ENCODE data around the gene ZFX. TPM values are rescaled to one million over a fixed set of nuclear protein-coding genes. Genes with fewer than 3 reads are reported as not detected.

Gene ZFX
- total RNA-seq, 3 donors from 2014 or later (not counting 1 experiment from before 2014, with no cell fraction given), result 60.9 to 123 (median 63.0) TPM

- Histone ChIP-seq H3K36me3 (ENCODE audit: control insufficient read depth, insufficient read depth, low read length) (peaks cover 4% of the 10 kb centered on the region), H3K27me3 (ENCODE audit: control insufficient read depth, insufficient read depth, low read length) (no peaks in the 10 kb centered on the region), H3K27ac (ENCODE audit: low read length) (no peak overlapping the region), H3K4me1 (ENCODE audit: control insufficient read depth, insufficient read depth, low read length) (peaks cover 5% of the 10 kb centered on the region), H3K4me3 (ENCODE audit: low read length) (no peak overlapping the region), H3K9me3 (ENCODE audit: control insufficient read depth, insufficient read depth, low read length) (no peaks in the 10 kb centered on the region)
- Mint-ChIP-seq H3K27ac (peak overlapping the region; percentile 35 to 67), H3K4me3 (peak overlapping the region; percentile 4), H3K4me1 (peaks cover 62 to 82% of the 10 kb centered on the region in 2 donors), H3K27me3 (ENCODE audit: low read depth in 2 of 2) (no peaks in the 10 kb centered on the region), H3K9me3 (no peaks in the 10 kb centered on the region), H3K36me3 (no peaks in the 10 kb centered on the region)
- ATAC-seq (no peak), DNase-seq (no peak)
- TF ChIP-seq, protein P1, sequence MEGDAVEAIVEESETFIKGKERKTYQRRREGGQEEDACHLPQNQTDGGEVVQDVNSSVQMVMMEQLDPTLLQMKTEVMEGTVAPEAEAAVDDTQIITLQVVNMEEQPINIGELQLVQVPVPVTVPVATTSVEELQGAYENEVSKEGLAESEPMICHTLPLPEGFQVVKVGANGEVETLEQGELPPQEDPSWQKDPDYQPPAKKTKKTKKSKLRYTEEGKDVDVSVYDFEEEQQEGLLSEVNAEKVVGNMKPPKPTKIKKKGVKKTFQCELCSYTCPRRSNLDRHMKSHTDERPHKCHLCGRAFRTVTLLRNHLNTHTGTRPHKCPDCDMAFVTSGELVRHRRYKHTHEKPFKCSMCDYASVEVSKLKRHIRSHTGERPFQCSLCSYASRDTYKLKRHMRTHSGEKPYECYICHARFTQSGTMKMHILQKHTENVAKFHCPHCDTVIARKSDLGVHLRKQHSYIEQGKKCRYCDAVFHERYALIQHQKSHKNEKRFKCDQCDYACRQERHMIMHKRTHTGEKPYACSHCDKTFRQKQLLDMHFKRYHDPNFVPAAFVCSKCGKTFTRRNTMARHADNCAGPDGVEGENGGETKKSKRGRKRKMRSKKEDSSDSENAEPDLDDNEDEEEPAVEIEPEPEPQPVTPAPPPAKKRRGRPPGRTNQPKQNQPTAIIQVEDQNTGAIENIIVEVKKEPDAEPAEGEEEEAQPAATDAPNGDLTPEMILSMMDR (IDR thresholded peaks at IDR 0.05), result no peak
- no CpG with 5 or more reads among the region's 2 CpGs for WGBS (ENCODE audit: insufficient coverage)
- intact Hi-C loops (cut with micrococcal nuclease), result no loop called here
These were observed 50.6 kb downstream of the ZFX start for GRCh38 chrX:24200133-24200532.

- Histone ChIP-seq H3K4me3 (ENCODE audit: low read length) (no peak overlapping the region), H3K36me3 (ENCODE audit: control insufficient read depth, insufficient read depth, low read length) (peaks cover 4% of the 10 kb centered on the region), H3K27me3 (ENCODE audit: control insufficient read depth, insufficient read depth, low read length) (no peaks in the 10 kb centered on the region), H3K27ac (ENCODE audit: low read length) (no peak overlapping the region), H3K9me3 (ENCODE audit: control insufficient read depth, insufficient read depth, low read length) (no peaks in the 10 kb centered on the region), H3K4me1 (ENCODE audit: control insufficient read depth, insufficient read depth, low read length) (peaks cover 5% of the 10 kb centered on the region)
- ATAC-seq (no peak), DNase-seq (no peak)
- H3K27ac Mint-ChIP-seq, result peak overlapping the region in 1 of 2 donors; percentile 35
- no CpG with 5 or more reads among the region's 1 CpG for WGBS (ENCODE audit: insufficient coverage)
- peaks cover 61 to 82% of the 10 kb centered on the region in 2 donors for H3K4me1 Mint-ChIP-seq
- no peaks in the 10 kb centered on the region for H3K27me3 Mint-ChIP-seq (ENCODE audit: low read depth in 2 of 2)
- H3K36me3 Mint-ChIP-seq, result no peaks in the 10 kb centered on the region
- TF ChIP-seq, protein P1 (IDR thresholded peaks at IDR 0.05), result no peak
- intact Hi-C loops (cut with micrococcal nuclease), result no loop called here
- no peak overlapping the region for H3K4me3 Mint-ChIP-seq
- no peaks in the 10 kb centered on the region for H3K9me3 Mint-ChIP-seq
These were observed 51.7 kb downstream of the ZFX start for GRCh38 chrX:24201216-24201615.

GRCh38 chrX:24202465-24203031, 53.0 kb downstream of the ZFX start:
- no peak overlapping the region for H3K27ac ChIP-seq (ENCODE audit: low read length)
- H3K27me3 ChIP-seq (ENCODE audit: control insufficient read depth, insufficient read depth, low read length), result no peaks in the 10 kb centered on the region
- no peak overlapping the region for H3K4me3 ChIP-seq (ENCODE audit: low read length)
- H3K4me3 Mint-ChIP-seq, result no peak overlapping the region
- TF ChIP-seq, protein P1 (IDR thresholded peaks at IDR 0.05), result no peak
- peak overlapping the region; percentile 35 to 77 for H3K27ac Mint-ChIP-seq
- ATAC-seq (no peak), DNase-seq (no peak)
- H3K9me3 ChIP-seq (ENCODE audit: control insufficient read depth, insufficient read depth, low read length), result no peaks in the 10 kb centered on the region
- no peaks in the 10 kb centered on the region for H3K27me3 Mint-ChIP-seq (ENCODE audit: low read depth in 2 of 2)
- peaks cover 6% of the 10 kb centered on the region for H3K36me3 ChIP-seq (ENCODE audit: control insufficient read depth, insufficient read depth, low read length)
- WGBS (ENCODE audit: insufficient coverage), result 97% methylated on average over 6 of the region's 6 CpGs
- peaks cover 57 to 69% of the 10 kb centered on the region in 2 donors for H3K4me1 Mint-ChIP-seq
- intact Hi-C loops (cut with micrococcal nuclease), result no loop called here
- no peaks in the 10 kb centered on the region for H3K36me3 Mint-ChIP-seq
- peaks cover 5% of the 10 kb centered on the region for H3K4me1 ChIP-seq (ENCODE audit: control insufficient read depth, insufficient read depth, low read length)
- no peaks in the 10 kb centered on the region for H3K9me3 Mint-ChIP-seq

Data from natural killer cell (primary cell).